Middle frontal gyrus (tissue), 1 donor: Measurements from ENCODE around the gene GPR171.

Experiments
- DNase-seq: peaks from one replicate; pipeline ENCODE4 v3.0.0-alpha.2; 2015; ENCODE audit warnings: low spot score; ENCODE audit errors: extremely low spot score

GPR171 gene

GRCh38 chr3:151214459-151214858 lies 11.4 kb upstream of the GPR171 start:
- no peak for DNase-seq

- DNase-seq: no peak
Observed at GRCh38 chr3:151213881-151214280, 10.9 kb upstream of the GPR171 start.

GRCh38 chr3:151213151-151213550 lies 10.1 kb upstream of the GPR171 start:
- DNase-seq: no peak

- no peak for DNase-seq
Observed at GRCh38 chr3:151210676-151211381, 7.8 kb upstream of the GPR171 start.

GRCh38 chr3:151209654-151210053 lies 6.6 kb upstream of the GPR171 start:
- DNase-seq: no peak

GRCh38 chr3:151206201-151206600 lies 3.2 kb upstream of the GPR171 start:
- DNase-seq: no peak

GRCh38 chr3:151205482-151205881 lies 2.5 kb upstream of the GPR171 start:
- DNase-seq: no peak

GRCh38 chr3:151204530-151205402 lies 1.8 kb upstream of the GPR171 start:
- DNase-seq: no peak

GRCh38 chr3:151201051-151201730 lies 1.8 kb downstream of the GPR171 start:
- DNase-seq: no peak

- DNase-seq: no peak
Observed at GRCh38 chr3:151200586-151200985, 2.4 kb downstream of the GPR171 start.

GRCh38 chr3:151199554-151200438 lies 3.2 kb downstream of the GPR171 start:
- DNase-seq: no peak

GRCh38 chr3:151198849-151199248 lies 4.2 kb downstream of the GPR171 start:
- DNase-seq: no peak

- no peak for DNase-seq
Observed at GRCh38 chr3:151197981-151198767, 4.8 kb downstream of the GPR171 start.

- no peak for DNase-seq
Observed at GRCh38 chr3:151197228-151197627, 5.8 kb downstream of the GPR171 start.

GRCh38 chr3:151196434-151196833 lies 6.6 kb downstream of the GPR171 start:
- DNase-seq: no peak

GRCh38 chr3:151195826-151196225 lies 7.2 kb downstream of the GPR171 start:
- DNase-seq: no peak

GRCh38 chr3:151192545-151192944 lies 10.5 kb downstream of the GPR171 start:
- DNase-seq: no peak

GRCh38 chr3:151191095-151191494 lies 11.9 kb downstream of the GPR171 start:
- no peak for DNase-seq

- no peak for DNase-seq
Observed at GRCh38 chr3:151183265-151183671, 19.7 kb downstream of the GPR171 start.

- no peak for DNase-seq
Observed at GRCh38 chr3:151182349-151183079, 20.5 kb downstream of the GPR171 start.
